SK-N-SH (cell line): ENCODE measurements around the gene IL18BP.

Experiments
- MEF2A ChIP-seq: IDR thresholded peaks from 2 replicates; pipeline ENCODE4 v1.4.0; 2012; ENCODE audit warnings: low read depth, borderline replicate concordance
- RAD21 ChIP-seq: IDR thresholded peaks from 2 replicates; pipeline ENCODE4 v1.6.1; 2012; ENCODE audit warnings: mild to moderate bottlenecking, low read length
- RFX5 ChIP-seq: IDR thresholded peaks from 2 replicates; pipeline ENCODE4 v1.6.1; 2012; ENCODE audit warnings: mild to moderate bottlenecking, improper control_type of control experiment, low read length
- YY1 ChIP-seq: IDR thresholded peaks from 2 replicates; pipeline ENCODE4 v1.4.0; 2012; ENCODE audit warnings: low read depth, mild to moderate bottlenecking
- TF ChIP-seq, protein P1 (sequence below): fragments of 200-600 bp; sonication (generic); IDR thresholded peaks from 2 replicates; pipeline ENCODE4 v1.6.1; 2017; ENCODE audit warnings: antibody characterized with exemption, mild to moderate bottlenecking, moderate library complexity
- TF ChIP-seq, protein P2 (sequence below): fragments of 150-350 bp; IDR thresholded peaks from 2 replicates; pipeline ENCODE4 v1.6.1; 2017; ENCODE audit warnings: antibody characterized with exemption, low read length, low read depth, borderline replicate concordance

DNA sequence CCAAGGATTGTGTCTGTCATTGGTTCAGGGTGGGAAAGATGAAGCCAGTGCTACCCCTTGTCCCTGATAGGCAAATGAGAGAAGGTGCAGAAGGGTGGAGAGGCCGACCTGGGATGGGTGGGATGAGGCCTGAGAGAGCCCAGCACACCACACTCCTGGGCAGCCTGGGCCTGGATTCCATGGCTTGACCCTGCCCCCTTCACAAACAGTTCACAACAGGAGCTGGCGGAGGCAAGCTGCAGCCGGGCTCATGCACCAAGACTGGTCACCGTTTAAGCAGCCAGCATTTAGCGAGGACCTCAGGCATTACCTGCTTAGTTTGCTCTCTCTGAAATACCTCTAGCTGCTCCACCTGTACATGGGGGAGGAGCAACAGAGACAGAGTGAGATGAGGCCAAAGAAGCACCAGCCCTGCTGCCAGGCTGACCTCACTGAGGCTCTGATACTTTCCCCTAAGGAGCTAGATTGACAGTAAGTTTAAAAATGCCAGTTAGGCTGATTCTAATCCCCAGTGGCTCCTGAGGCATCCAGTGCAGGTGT is 13.5 kb downstream of the IL18BP start:
- TF ChIP-seq RAD21: no peak
- TF ChIP-seq RFX5: no peak
- TF ChIP-seq, protein P1, sequence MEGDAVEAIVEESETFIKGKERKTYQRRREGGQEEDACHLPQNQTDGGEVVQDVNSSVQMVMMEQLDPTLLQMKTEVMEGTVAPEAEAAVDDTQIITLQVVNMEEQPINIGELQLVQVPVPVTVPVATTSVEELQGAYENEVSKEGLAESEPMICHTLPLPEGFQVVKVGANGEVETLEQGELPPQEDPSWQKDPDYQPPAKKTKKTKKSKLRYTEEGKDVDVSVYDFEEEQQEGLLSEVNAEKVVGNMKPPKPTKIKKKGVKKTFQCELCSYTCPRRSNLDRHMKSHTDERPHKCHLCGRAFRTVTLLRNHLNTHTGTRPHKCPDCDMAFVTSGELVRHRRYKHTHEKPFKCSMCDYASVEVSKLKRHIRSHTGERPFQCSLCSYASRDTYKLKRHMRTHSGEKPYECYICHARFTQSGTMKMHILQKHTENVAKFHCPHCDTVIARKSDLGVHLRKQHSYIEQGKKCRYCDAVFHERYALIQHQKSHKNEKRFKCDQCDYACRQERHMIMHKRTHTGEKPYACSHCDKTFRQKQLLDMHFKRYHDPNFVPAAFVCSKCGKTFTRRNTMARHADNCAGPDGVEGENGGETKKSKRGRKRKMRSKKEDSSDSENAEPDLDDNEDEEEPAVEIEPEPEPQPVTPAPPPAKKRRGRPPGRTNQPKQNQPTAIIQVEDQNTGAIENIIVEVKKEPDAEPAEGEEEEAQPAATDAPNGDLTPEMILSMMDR: no peak
- no peak for TF ChIP-seq MEF2A
- TF ChIP-seq, protein P2, sequence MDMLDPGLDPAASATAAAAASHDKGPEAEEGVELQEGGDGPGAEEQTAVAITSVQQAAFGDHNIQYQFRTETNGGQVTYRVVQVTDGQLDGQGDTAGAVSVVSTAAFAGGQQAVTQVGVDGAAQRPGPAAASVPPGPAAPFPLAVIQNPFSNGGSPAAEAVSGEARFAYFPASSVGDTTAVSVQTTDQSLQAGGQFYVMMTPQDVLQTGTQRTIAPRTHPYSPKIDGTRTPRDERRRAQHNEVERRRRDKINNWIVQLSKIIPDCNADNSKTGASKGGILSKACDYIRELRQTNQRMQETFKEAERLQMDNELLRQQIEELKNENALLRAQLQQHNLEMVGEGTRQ: no peak
- TF ChIP-seq YY1: no peak
